GM21367 (cell line): ENCODE results near the gene FOSL2.
A peak's percentile ranks its signal among the peaks of the same experiment; 100 is the strongest.

Source experiments
- ATAC-seq: cut with Tn5 transposase; IDR thresholded peaks from one replicate; pipeline ENCODE4 v1.9.1; 2021; ENCODE audit not compliant: unreplicated experiment

FOSL2 gene

GRCh38 chr2:28356095-28356911, 36.4 kb upstream of the FOSL2 start:
- ATAC-seq = no peak

GRCh38 chr2:28357055-28357454, 35.6 kb upstream of the FOSL2 start:
- ATAC-seq = no peak

- no peak for ATAC-seq
Observed at GRCh38 chr2:28357948-28358667, 34.5 kb upstream of the FOSL2 start.

- ATAC-seq = no peak
Observed at GRCh38 chr2:28358668-28359201, 33.9 kb upstream of the FOSL2 start.

- peak; percentile 69 for ATAC-seq
Observed at GRCh38 chr2:28359222-28360057, 33.2 kb upstream of the FOSL2 start.

GRCh38 chr2:28360058-28360717, 32.5 kb upstream of the FOSL2 start:
- no peak for ATAC-seq

GRCh38 chr2:28360718-28361293, 31.9 kb upstream of the FOSL2 start:
- no peak for ATAC-seq

- ATAC-seq = no peak
Observed at GRCh38 chr2:28361991-28362710, 30.5 kb upstream of the FOSL2 start.

- no peak for ATAC-seq
Observed at GRCh38 chr2:28362991-28363521, 29.6 kb upstream of the FOSL2 start.

- no peak for ATAC-seq
Observed at GRCh38 chr2:28363686-28364280, 28.9 kb upstream of the FOSL2 start.

- no peak for ATAC-seq
Observed at GRCh38 chr2:28364610-28365009, 28.0 kb upstream of the FOSL2 start.

GRCh38 chr2:28365158-28365557, 27.5 kb upstream of the FOSL2 start:
- ATAC-seq = no peak

GRCh38 chr2:28366149-28366495, 26.5 kb upstream of the FOSL2 start:
- no peak for ATAC-seq

GRCh38 chr2:28366496-28367282, 26.0 kb upstream of the FOSL2 start:
- ATAC-seq = no peak

- ATAC-seq = no peak
Observed at GRCh38 chr2:28367667-28368356, 24.8 kb upstream of the FOSL2 start.

GRCh38 chr2:28368357-28368798, 24.3 kb upstream of the FOSL2 start:
- ATAC-seq = no peak

- no peak for ATAC-seq
Observed at GRCh38 chr2:28369358-28369757, 23.3 kb upstream of the FOSL2 start.

- ATAC-seq = no peak
Observed at GRCh38 chr2:28370354-28370753, 22.3 kb upstream of the FOSL2 start.
